Skeletal muscle tissue (tissue), 4 donors: ENCODE results near the gene VPREB1. TPM values are rescaled to one million over a fixed set of nuclear protein-coding genes. Genes with fewer than 3 reads are reported as not detected.
"Not testable (repeated sequence)": the region's sequence is repeated elsewhere in the genome, so short reads cannot be mapped to it uniquely, and the experiment has no call there.

Source experiments
- H3K27ac ChIP-seq: one replicate; pipeline ENCODE4 v1.7.0; 2013; ENCODE audit warnings: mild to moderate bottlenecking, low read depth, low read length, inconsistent platforms
- H3K27me3 ChIP-seq, 3 donors: one replicate each; pipeline ENCODE4 v1.7.0; 2013; ENCODE audit warnings: low read length in 3 of 3; ENCODE audit not compliant: control insufficient read depth in 3 of 3, insufficient read depth in 3 of 3
- H3K36me3 ChIP-seq, 3 donors: one replicate each; pipeline ENCODE4 v1.7.0; 2013; ENCODE audit warnings: low read length in 3 of 3; ENCODE audit not compliant: control insufficient read depth in 3 of 3, insufficient read depth in 3 of 3
- H3K4me1 ChIP-seq, 3 donors: one replicate each; pipeline ENCODE4 v1.7.0; 2013; ENCODE audit warnings: low read length in 3 of 3, mild to moderate bottlenecking in 3 of 3; ENCODE audit not compliant: control insufficient read depth in 3 of 3, insufficient read depth in 3 of 3
- H3K4me3 ChIP-seq, 3 donors: one replicate each; pipeline ENCODE4 v1.7.0; 2013; ENCODE audit warnings: low read length in 3 of 3
- H3K9ac ChIP-seq, 3 donors: one replicate each; pipeline ENCODE4 v1.7.0; 2013; ENCODE audit warnings: low read length in 3 of 3, mild to moderate bottlenecking in 3 of 3, moderate library complexity in 2 of 3, low read depth in 1 of 3
- H3K9me3 ChIP-seq, 3 donors: one replicate each; pipeline ENCODE4 v1.7.0; 2013; ENCODE audit warnings: low read length in 3 of 3; ENCODE audit not compliant: control insufficient read depth in 3 of 3
- total RNA-seq: library from RNA; depleted of rRNA; stranded (reverse); fragments of >200 nt; gene quantifications from one replicate; pipeline ENCODE4 v1.2.3, GENCODE V29; 2014
- donor health status: Osteomylitis.

The VPREB1 gene
- total RNA-seq, 1 donor from 2014 or later, result not detected

GRCh38 chr22:22245256-22245909, 797 bp downstream of the VPREB1 start:
- no peak overlapping the region for H3K9ac ChIP-seq
- no peaks in the 10 kb centered on the region for H3K4me1 ChIP-seq
- H3K4me3 ChIP-seq, result no peak overlapping the region
- no peaks in the 10 kb centered on the region for H3K9me3 ChIP-seq
- H3K27me3 ChIP-seq, result peaks cover 12 to 36% (median 22%) of the 10 kb centered on the region in 3 donors
- H3K27ac ChIP-seq, result no peak overlapping the region
- no peaks in the 10 kb centered on the region for H3K36me3 ChIP-seq

GRCh38 chr22:22245935-22246525, 1.4 kb downstream of the VPREB1 start:
- Histone ChIP-seq H3K9me3 (no peaks in the 10 kb centered on the region), H3K9ac (no peak overlapping the region), H3K4me1 (no peaks in the 10 kb centered on the region), H3K27me3 (peaks cover 12 to 36% (median 22%) of the 10 kb centered on the region in 3 donors), H3K36me3 (no peaks in the 10 kb centered on the region), H3K4me3 (no peak overlapping the region), H3K27ac (no peak overlapping the region)

- Histone ChIP-seq H3K9me3 (no peaks in the 10 kb centered on the region), H3K4me3 (no peak overlapping the region), H3K36me3 (no peaks in the 10 kb centered on the region), H3K27me3 (peaks cover 9 to 31% (median 18%) of the 10 kb centered on the region in 3 donors), H3K27ac (no peak overlapping the region), H3K4me1 (no peaks in the 10 kb centered on the region), H3K9ac (no peak overlapping the region)
Measured at GRCh38 chr22:22246706-22247105, 2.1 kb downstream of the VPREB1 start.

GRCh38 chr22:22248878-22249277, 4.3 kb downstream of the VPREB1 start:
- Histone ChIP-seq H3K36me3 (no peaks in the 10 kb centered on the region), H3K27ac (no peak overlapping the region), H3K9me3 (no peaks in the 10 kb centered on the region), H3K4me3 (no peak overlapping the region), H3K9ac (no peak overlapping the region), H3K27me3 (peaks cover 7 to 14% (median 9%) of the 10 kb centered on the region in 3 donors), H3K4me1 (no peaks in the 10 kb centered on the region)

GRCh38 chr22:22250651-22251050, 6.1 kb downstream of the VPREB1 start:
- not testable (repeated sequence) for H3K4me1 ChIP-seq, H3K9ac ChIP-seq, H3K9me3 ChIP-seq, H3K27me3 ChIP-seq, H3K27ac ChIP-seq, H3K36me3 ChIP-seq, H3K4me3 ChIP-seq

GRCh38 chr22:22256133-22256532, 11.5 kb downstream of the VPREB1 start:
- H3K9ac ChIP-seq, H3K27ac ChIP-seq, H3K4me3 ChIP-seq: not testable (repeated sequence)

GRCh38 chr22:22258597-22259415, 14.2 kb downstream of the VPREB1 start:
- H3K4me1 ChIP-seq, H3K27ac ChIP-seq, H3K9ac ChIP-seq, H3K9me3 ChIP-seq, H3K27me3 ChIP-seq, H3K36me3 ChIP-seq, H3K4me3 ChIP-seq: not testable (repeated sequence)

More at GRCh38 chr22:22256133-22256532, 11.5 kb downstream of the VPREB1 start:
- H3K9me3 ChIP-seq, H3K4me1 ChIP-seq, H3K36me3 ChIP-seq, H3K27me3 ChIP-seq: not testable (repeated sequence)

- H3K27me3 ChIP-seq, H3K9me3 ChIP-seq, H3K4me3 ChIP-seq, H3K36me3 ChIP-seq, H3K4me1 ChIP-seq, H3K27ac ChIP-seq, H3K9ac ChIP-seq: not testable (repeated sequence)
Measured at GRCh38 chr22:22260169-22260568, 15.6 kb downstream of the VPREB1 start.

GRCh38 chr22:22260586-22260985, 16.0 kb downstream of the VPREB1 start:
- not testable (repeated sequence) for H3K4me3 ChIP-seq, H3K27ac ChIP-seq, H3K9ac ChIP-seq, H3K27me3 ChIP-seq, H3K4me1 ChIP-seq, H3K36me3 ChIP-seq, H3K9me3 ChIP-seq
